GM21825 (cell line): ENCODE measurements around the gene HAVCR2.
"Not testable (repeated sequence)": the region's sequence is repeated elsewhere in the genome, so short reads cannot be mapped to it uniquely, and the experiment has no call there.

ENCODE experiments used
- ATAC-seq: cut with Tn5 transposase; IDR thresholded peaks from one replicate; pipeline ENCODE4 v1.9.1; 2021; ENCODE audit warnings: mild to moderate bottlenecking, moderate library complexity; ENCODE audit not compliant: unreplicated experiment

The HAVCR2 gene

GRCh38 chr5:157100140-157100679 is 8.6 kb downstream of the HAVCR2 start:
- no peak for ATAC-seq

GRCh38 chr5:157088342-157088990 is 20.4 kb downstream of the HAVCR2 start:
- ATAC-seq, result peak; percentile 59

GRCh38 chr5:157086751-157087359 is 22.0 kb downstream of the HAVCR2 start:
- no peak for ATAC-seq

- no peak for ATAC-seq
Observed at GRCh38 chr5:157085930-157086329, 22.9 kb downstream of the HAVCR2 start.

DNA sequence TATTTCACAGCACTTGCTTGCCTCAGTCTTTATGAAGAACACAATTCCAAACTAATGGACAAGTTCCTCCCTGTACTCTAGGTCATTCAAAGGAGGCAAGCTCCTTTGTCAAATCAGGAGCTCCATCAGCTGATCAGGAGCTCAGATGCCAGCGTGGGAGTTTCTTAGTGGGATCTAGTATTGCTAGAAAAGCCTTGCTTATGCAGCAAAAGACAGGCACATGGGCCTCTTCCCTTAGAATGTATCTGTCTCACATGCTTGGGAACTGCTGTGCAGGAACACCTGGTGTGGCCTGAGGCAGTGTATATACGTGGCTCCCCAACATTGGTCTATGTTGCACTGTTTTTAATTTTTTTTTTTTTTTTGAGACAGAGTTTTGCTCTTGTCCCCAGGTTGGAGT is 28.6 kb downstream of the HAVCR2 start:
- no peak for ATAC-seq

- ATAC-seq, result no peak
Observed at GRCh38 chr5:157076558-157076957, 32.3 kb downstream of the HAVCR2 start.

GRCh38 chr5:157072508-157072907 is 36.3 kb downstream of the HAVCR2 start:
- ATAC-seq, result no peak

- no peak for ATAC-seq
Observed at GRCh38 chr5:157069949-157070348, 38.9 kb downstream of the HAVCR2 start.

GRCh38 chr5:157068785-157069184 is 40.1 kb downstream of the HAVCR2 start:
- ATAC-seq, result no peak

GRCh38 chr5:157068339-157068738 is 40.5 kb downstream of the HAVCR2 start:
- ATAC-seq, result no peak

DNA sequence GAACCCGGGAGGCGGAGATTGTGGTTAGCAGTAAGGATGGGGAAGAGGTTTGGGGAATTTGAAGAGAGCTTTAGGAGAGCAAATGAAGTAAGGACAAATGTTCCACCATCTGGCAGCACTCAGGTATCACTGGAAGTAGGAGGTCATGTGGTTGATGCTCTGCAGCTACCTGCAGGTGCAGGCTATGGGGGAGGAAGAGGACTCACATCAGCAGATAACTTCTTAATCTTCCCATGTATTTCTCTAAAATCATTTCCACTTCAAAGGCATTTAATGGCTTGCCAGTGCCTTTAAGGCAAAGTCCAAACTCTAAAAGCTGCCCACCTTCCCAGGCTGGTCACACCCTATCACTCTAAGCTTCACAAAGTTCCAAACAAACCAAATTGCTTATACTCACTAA is 41.8 kb downstream of the HAVCR2 start:
- no peak for ATAC-seq

DNA sequence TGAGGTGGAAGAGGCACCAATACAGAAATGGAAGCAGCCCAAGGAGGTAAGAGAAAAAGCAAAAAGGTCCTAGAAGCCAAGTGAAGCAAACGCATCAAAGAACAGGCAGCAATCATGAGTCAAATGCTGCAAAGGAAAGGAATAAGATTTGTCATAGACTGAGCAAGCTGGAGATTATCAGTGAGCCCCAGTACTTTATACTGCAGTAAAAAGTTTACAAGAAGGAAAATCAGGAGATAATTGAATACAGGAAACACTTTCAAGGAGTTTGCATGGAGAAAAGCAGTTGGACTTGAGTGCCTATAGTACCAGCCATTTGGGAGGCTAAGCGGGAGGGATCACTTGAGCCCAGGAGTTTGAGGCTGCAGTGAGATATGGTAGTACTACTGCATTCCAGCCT is 42.8 kb downstream of the HAVCR2 start:
- ATAC-seq, result no peak

DNA sequence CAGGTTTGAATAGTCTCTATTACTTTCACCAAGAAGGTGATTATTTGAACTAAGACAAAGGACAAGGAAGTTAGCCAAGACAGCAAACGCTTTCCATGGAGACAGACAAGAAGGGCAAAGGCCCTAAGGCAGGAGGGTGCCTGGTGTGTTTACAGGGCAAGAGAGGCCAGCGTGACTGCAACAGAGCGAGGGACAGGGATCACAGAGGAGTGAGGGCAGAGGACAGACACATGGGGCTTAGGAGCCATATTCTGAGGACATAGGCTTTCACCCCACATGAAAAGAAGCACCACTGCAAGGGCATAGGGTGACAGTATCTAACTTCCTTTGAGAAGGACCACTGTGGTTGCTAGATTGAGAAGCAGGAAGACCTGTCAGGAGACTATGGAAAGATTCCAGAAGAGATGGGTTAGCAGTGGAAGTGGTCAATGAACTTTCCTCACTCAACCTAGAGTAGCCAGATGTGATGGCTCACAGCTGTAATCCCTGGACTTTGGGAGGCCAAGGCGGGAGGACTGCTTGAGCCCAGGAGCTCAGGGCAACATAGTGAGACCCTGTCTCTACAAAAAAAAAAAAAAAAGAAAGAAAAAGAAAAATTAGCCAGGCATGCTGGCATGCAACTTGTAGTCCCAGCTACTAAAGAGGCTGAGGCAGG is 44.9 kb downstream of the HAVCR2 start:
- no peak for ATAC-seq

DNA sequence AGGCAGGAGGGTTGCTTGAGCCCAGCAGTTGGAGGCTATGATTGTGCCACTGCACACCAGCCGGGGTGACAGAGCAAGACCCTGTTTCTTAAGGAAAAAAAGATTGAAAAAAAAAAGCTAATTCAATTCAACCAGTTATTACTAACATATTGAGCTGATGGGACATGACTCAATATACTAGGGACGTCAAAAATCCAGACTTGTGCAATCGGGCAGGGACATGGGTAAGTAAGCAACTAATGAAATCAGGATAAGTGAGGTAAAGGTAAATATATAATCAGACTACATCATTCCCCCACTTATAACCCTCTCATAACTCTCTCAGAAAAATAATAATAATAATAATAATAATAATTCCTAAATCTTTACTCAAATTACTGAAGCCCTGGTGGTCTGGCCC is 49.0 kb downstream of the HAVCR2 start:
- no peak for ATAC-seq

GRCh38 chr5:157059093-157059539 is 49.7 kb downstream of the HAVCR2 start, which contains the start of gene HAVCR1:
Gene HAVCR1 (minus strand): TSS chr5:157059116. CDS start chr5:157057943, 1,173 bp downstream.
- peak; percentile 78 for ATAC-seq

- no peak for ATAC-seq
Observed at GRCh38 chr5:157057459-157058370, 51.1 kb downstream of the HAVCR2 start.

GRCh38 chr5:157056848-157057247 is 52.0 kb downstream of the HAVCR2 start:
- ATAC-seq, result not testable (repeated sequence)

- ATAC-seq, result no peak
Observed at GRCh38 chr5:157051604-157052245, 57.1 kb downstream of the HAVCR2 start.

- ATAC-seq, result no peak
Observed at GRCh38 chr5:157050050-157050449, 58.8 kb downstream of the HAVCR2 start.

DNA sequence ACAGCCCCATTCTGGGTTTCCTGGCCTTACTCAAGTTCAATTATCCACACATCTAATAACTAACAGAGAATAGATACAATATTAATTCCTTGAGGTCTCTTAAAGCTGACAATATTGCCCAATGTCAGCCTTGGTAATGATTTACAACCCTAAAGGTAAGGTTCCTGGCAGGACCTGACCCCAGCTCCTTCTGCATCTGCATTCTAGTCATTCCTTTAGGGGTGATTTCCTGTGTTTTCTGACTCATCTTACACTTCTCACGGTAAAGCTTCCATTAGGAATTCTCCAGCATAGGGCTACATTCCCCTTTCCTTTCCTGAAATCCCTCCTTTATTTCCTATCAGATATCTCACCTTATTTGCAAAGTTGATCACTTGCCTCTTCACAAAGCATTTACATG is 59.2 kb downstream of the HAVCR2 start:
- ATAC-seq, result no peak
